Measurements from ENCODE around the gene NEO1. TPM values are rescaled to one million over a fixed set of nuclear protein-coding genes. Genes with fewer than 3 reads are reported as not detected.
A peak's percentile ranks its signal among the peaks of the same experiment; 100 is the strongest.

Gene NEO1
- polyA plus RNA-seq, 2 of the 4 experiments (the other 2 are of a cell fraction), result 29.1 to 30.3 TPM

GRCh38 chr15:73176598-73176997 is 124.3 kb downstream of the NEO1 start:
- ChIA-PET CTCF (interaction anchor here (1.3 to 2.0 kb wide), 3 partner anchors 12 to 97 kb away, joined by 3 to 4 read pairs (median 3); no protein-coding TSS in a partner anchor), POLR2A (no interaction called here)
- WGBS (ENCODE audit: missing lambda C conversion rate), result 92% methylated on average over 2 of the region's 2 CpGs
- no peak for ATAC-seq
- Histone ChIP-seq H3K27ac (no peak overlapping the region), H3K9me3 (peaks cover 7% of the 10 kb centered on the region; the same call in 2 of the 3 replicates), H3K4me1 (no peaks in the 10 kb centered on the region), H3K4me2 (no peak overlapping the region), H3K4me3 (no peak overlapping the region)
- TF ChIP-seq SREBF2 (IDR thresholded peaks at IDR 0.05) (no peak), NR3C1 (IDR thresholded peaks at IDR 0.05) (no peak), JUNB (IDR thresholded peaks at IDR 0.05) (no peak), MYC (IDR thresholded peaks at IDR 0.05; ENCODE audit: borderline replicate concordance, low read length) (no peak), REST (IDR thresholded peaks at IDR 0.05) (no peak), BCL3 (IDR thresholded peaks at IDR 0.05) (no peak), ZSCAN20 (CRISPR knock-in tag; IDR thresholded peaks at IDR 0.05) (no peak), RFX5 (IDR thresholded peaks at IDR 0.05) (no peak), MAZ (IDR thresholded peaks at IDR 0.05; ENCODE audit: borderline replicate concordance, low read depth, low read length) (no peak), EP300 (IDR thresholded peaks at IDR 0.05) (no peak), CBX2 (IDR thresholded peaks at IDR 0.05; ENCODE audit: borderline replicate concordance, low read depth) (no peak), NPAS2 (CRISPR knock-in tag; IDR thresholded peaks at IDR 0.05; ENCODE audit: borderline replicate concordance) (no peak), NFE2L2 (conservative IDR thresholded peaks at IDR 0.05; ENCODE audit: low read length) (no peak)
- FAIRE-seq, result peak; percentile 56
- no peak for DNase-seq (ENCODE audit: low read depth in 1 of 2, low spot score in 1 of 2)

- Histone ChIP-seq H3K27ac (no peak overlapping the region), H3K4me2 (no peak overlapping the region), H3K9me3 (peaks cover 12% of the 10 kb centered on the region; the same call in 2 of the 3 replicates), H3K4me1 (no peaks in the 10 kb centered on the region), H3K4me3 (no peak overlapping the region)
- no peak for ATAC-seq
- 84% methylated on average over 3 of the region's 3 CpGs for WGBS (ENCODE audit: missing lambda C conversion rate)
- TF ChIP-seq FOSB (CRISPR knock-in tag; IDR thresholded peaks at IDR 0.05), result no peak
- CTCF ChIA-PET, result no interaction called here
- no peak for FAIRE-seq
- DNase-seq (ENCODE audit: low read depth in 1 of 2, low spot score in 1 of 2), result no peak
- POLR2A ChIA-PET, result no interaction called here
These were observed 130.8 kb downstream of the NEO1 start for GRCh38 chr15:73183071-73183470.

- Histone ChIP-seq H3K4me3 (no peak overlapping the region), H3K4me2 (no peak overlapping the region), H3K9me3 (no peaks in the 10 kb centered on the region), H3K4me1 (no peaks in the 10 kb centered on the region), H3K27ac (no peak overlapping the region)
- ChIA-PET CTCF (no interaction called here), POLR2A (no interaction called here)
- 85% methylated on average over 2 of the region's 2 CpGs for whole genome bisulfite sequencing (ENCODE audit: missing lambda C conversion rate)
- DNase-seq (ENCODE audit: low read depth in 1 of 2, low spot score in 1 of 2) (no peak), ATAC-seq (no peak), FAIRE-seq (no peak)
- no peak for TF ChIP-seq JUN (IDR thresholded peaks at IDR 0.05)
- peak; percentile 61 to 76; a peak in 3 of 4 replicates for TF ChIP-seq CEBPB (IDR thresholded peaks at IDR 0.05)
These were observed 137.9 kb downstream of the NEO1 start for GRCh38 chr15:73190189-73190601.

GRCh38 chr15:73195166-73195565 is 142.9 kb downstream of the NEO1 start:
- 91% methylated on average over 1 of the region's 1 CpG for WGBS (ENCODE audit: missing lambda C conversion rate)
- Histone ChIP-seq H3K27ac (no peak overlapping the region), H3K4me3 (no peak overlapping the region), H3K4me1 (no peaks in the 10 kb centered on the region), H3K4me2 (no peak overlapping the region), H3K9me3 (no peaks in the 10 kb centered on the region)
- CTCF ChIA-PET, result interaction anchor here (1.0 kb wide), 1 partner anchor 46 kb away, joined by 3 read pairs; no protein-coding TSS in a partner anchor
- TF ChIP-seq EP300 (IDR thresholded peaks at IDR 0.05) (no peak), MAFK (IDR thresholded peaks at IDR 0.05; ENCODE audit: partially characterized antibody) (peak; percentile 16), CBX2 (IDR thresholded peaks at IDR 0.05; ENCODE audit: borderline replicate concordance, low read depth) (no peak), CEBPB (IDR thresholded peaks at IDR 0.05) (no peak), CHD4 (IDR thresholded peaks at IDR 0.05; ENCODE audit: borderline replicate concordance) (no peak), HOXB5 (CRISPR knock-in tag; IDR thresholded peaks at IDR 0.05) (no peak), SMC3 (IDR thresholded peaks at IDR 0.05) (no peak), REST (IDR thresholded peaks at IDR 0.05) (no peak)
- FAIRE-seq, result no peak
- no peak for DNase-seq (ENCODE audit: low read depth in 1 of 2, low spot score in 1 of 2)
- ATAC-seq, result no peak
- POLR2A ChIA-PET, result no interaction called here
